Sigmoid colon (tissue), 7 donors: ENCODE measurements around the gene HGS. TPM values are rescaled to one million over a fixed set of nuclear protein-coding genes. Genes with fewer than 3 reads are reported as not detected.

ENCODE experiments used
- DNase-seq: peaks from one replicate; pipeline ENCODE4 v3.0.0-alpha.2; 2019
- H3K27ac ChIP-seq, 4 donors: fragments of 200-600 bp; sonication (generic); one replicate each; pipeline ENCODE4 v1.5.1; 2016 to 2019; ENCODE audit warnings: mild to moderate bottlenecking in 1 of 4
- H3K27me3 ChIP-seq, 3 donors: fragments of 200-600 bp; sonication (generic); one replicate each; pipeline ENCODE4 v1.5.1; 2019; ENCODE audit warnings: mild to moderate bottlenecking in 1 of 3
- H3K36me3 ChIP-seq, 4 donors: fragments of 200-600 bp; sonication (generic); one replicate each; pipeline ENCODE4 v1.5.1; 2016 to 2019
- H3K4me1 ChIP-seq, 4 donors: fragments of 200-600 bp; sonication (generic); one replicate each; pipeline ENCODE4 v1.5.1; 2017 to 2019
- H3K4me3 ChIP-seq, 4 donors: fragments of 200-600 bp; sonication (generic); one replicate each; pipeline ENCODE4 v1.5.1; 2017 to 2019; ENCODE audit warnings: mild to moderate bottlenecking in 2 of 4, moderate library complexity in 1 of 4
- H3K9me3 ChIP-seq, 4 donors: fragments of 200-600 bp in 3 of 4; sonication (generic) in 3 of 4; one replicate each; pipeline versions ENCODE4 v1.5.1 to v1.6.1; 2013 to 2019
- EP300 ChIP-seq, 4 donors: sonication (generic); formaldehyde crosslinking; IDR thresholded peaks; one replicate each; pipeline ENCODE4 v1.6.1; 2017; ENCODE audit warnings: antibody characterized with exemption in 4 of 4
- POLR2A ChIP-seq, 2 donors: fragments of 450-650 bp; IDR thresholded peaks; one replicate each; pipeline ENCODE4 v1.6.1; 2016; ENCODE audit warnings: antibody characterized with exemption in 2 of 2, mild to moderate bottlenecking in 2 of 2, moderate library complexity in 2 of 2
- POLR2AphosphoS5 ChIP-seq, 4 donors: sonication (generic); formaldehyde crosslinking; IDR thresholded peaks; one replicate each; pipeline ENCODE4 v1.6.1; 2017; ENCODE audit warnings: antibody characterized with exemption in 4 of 4
- WGBS, 2 donors: extraction: QIAGEN DNeasy Blood & Tissue Kit; methylation state at CpG; one replicate each; pipeline ENCODE4 v1.1.7; 2013; 5-methylcytosine and 5-hydroxymethylcytosine counted together
- intact Hi-C: fragments of 100-400 bp; cut with DNase I; formaldehyde crosslinking; loops from one replicate; pipeline ENCODE4 v1.15.1; 2023
- polyA plus RNA-seq, 3 donors: library from polyadenylated mRNA; stranded (reverse); fragments of 200-250 nt; gene quantifications; one replicate each; pipeline ENCODE4 v1.2.3, GENCODE V29; 2013
- total RNA-seq, 4 donors: library from RNA; depleted of rRNA; stranded (reverse); fragments of >200 nt; gene quantifications; one replicate each; pipeline ENCODE4 v1.1.0, GENCODE V29; 2016
- TF ChIP-seq, protein P1 (sequence below), 4 experiments: fragments of 450-650 bp in 3 of 4; fragments of 200-600 bp in 1 of 4; IDR thresholded peaks; one replicate each; pipeline ENCODE4 v1.5.1; 2016 to 2019; ENCODE audit warnings: antibody characterized with exemption in 4 of 4, mild to moderate bottlenecking in 3 of 4, moderate library complexity in 2 of 4
- donor health status: healthy with polysubstance abuse.
- donor health status: Bipolar disorder and iron deficiency.
- donor health status: healthy.

HGS gene
- total and polyA plus RNA-seq, 7 donors: 36.7 to 143 (median 52.9) TPM

DNA sequence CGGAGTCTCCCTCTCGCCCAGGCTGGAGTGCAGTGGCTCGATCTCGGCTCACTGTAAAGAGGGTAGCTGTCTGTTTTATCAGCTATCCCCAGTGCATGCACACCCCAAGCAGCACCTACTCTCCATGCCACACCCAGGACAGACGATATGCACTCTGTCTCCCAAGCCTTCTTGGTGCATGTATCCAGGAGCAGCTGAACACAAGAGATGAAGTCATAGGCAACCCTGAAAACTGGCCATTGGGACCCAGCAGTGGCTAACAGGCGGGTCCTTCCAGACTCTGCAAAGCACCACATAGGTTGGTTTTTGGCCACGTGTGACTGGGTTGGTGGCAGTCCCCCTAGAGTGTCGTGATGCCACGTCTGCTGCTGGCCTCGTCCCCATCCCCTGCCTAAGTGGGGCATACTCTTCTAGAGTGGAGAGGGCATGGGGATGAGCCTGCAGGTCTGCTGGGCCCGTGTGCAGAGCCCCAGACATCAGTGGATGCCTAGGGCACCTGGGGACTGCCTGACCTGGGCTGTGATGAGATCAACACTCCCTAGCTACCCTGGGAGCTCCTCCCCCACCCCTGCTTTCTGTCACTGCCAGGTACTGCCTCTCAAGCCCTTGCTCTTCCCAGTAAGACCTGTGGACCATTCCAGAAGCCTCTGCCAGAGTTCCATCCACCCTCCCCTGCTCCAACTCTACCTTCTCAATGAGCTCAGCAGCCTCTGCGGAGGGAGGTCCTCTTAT lies 36.8 kb upstream of the HGS start:
- Histone ChIP-seq H3K27me3 (peaks cover 29 to 53% (median 49%) of the 10 kb centered on the region in 3 donors), H3K4me3 (no peak overlapping the region), H3K27ac (no peak overlapping the region), H3K36me3 (no peaks in the 10 kb centered on the region), H3K9me3 (peaks cover 0 to 6% (median 4%) of the 10 kb centered on the region in 4 donors), H3K4me1 (no peaks in the 10 kb centered on the region)
- TF ChIP-seq, protein P1, sequence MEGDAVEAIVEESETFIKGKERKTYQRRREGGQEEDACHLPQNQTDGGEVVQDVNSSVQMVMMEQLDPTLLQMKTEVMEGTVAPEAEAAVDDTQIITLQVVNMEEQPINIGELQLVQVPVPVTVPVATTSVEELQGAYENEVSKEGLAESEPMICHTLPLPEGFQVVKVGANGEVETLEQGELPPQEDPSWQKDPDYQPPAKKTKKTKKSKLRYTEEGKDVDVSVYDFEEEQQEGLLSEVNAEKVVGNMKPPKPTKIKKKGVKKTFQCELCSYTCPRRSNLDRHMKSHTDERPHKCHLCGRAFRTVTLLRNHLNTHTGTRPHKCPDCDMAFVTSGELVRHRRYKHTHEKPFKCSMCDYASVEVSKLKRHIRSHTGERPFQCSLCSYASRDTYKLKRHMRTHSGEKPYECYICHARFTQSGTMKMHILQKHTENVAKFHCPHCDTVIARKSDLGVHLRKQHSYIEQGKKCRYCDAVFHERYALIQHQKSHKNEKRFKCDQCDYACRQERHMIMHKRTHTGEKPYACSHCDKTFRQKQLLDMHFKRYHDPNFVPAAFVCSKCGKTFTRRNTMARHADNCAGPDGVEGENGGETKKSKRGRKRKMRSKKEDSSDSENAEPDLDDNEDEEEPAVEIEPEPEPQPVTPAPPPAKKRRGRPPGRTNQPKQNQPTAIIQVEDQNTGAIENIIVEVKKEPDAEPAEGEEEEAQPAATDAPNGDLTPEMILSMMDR (IDR thresholded peaks at IDR 0.05): no peak
- TF ChIP-seq POLR2A (IDR thresholded peaks at IDR 0.05) (no peak), EP300 (IDR thresholded peaks at IDR 0.05) (no peak)
- intact Hi-C loops: no loop called here
- 68 to 74% methylated on average over 12 of the region's 12 CpGs for WGBS, 2 donors
- no peak for DNase-seq

DNA sequence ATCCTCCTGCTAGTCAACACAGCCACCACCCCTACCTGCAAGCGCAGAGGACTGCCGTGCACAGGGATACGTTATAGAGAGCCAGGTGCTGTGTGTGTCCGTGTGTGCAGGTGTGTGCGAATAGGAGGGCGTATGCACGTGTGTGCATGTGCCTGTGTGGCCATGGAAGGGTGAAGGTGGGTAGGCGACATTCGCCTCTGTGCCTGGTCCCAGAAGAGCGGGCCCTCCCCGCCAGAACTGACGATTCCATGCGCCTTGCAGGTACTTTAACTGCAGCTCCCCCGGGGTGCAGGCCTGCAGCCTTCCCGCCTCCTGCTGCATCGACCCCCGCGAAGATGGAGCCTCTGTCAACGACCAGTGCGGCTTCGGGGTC lies 36.2 kb upstream of the HGS start:
- Histone ChIP-seq H3K27me3 (peaks cover 29 to 53% (median 49%) of the 10 kb centered on the region in 3 donors), H3K36me3 (no peaks in the 10 kb centered on the region), H3K4me1 (no peaks in the 10 kb centered on the region), H3K4me3 (no peak overlapping the region), H3K9me3 (peaks cover 0 to 6% (median 4%) of the 10 kb centered on the region in 4 donors), H3K27ac (no peak overlapping the region)
- 38 to 43% methylated on average over 21 of the region's 21 CpGs for WGBS, 2 donors
- no peak for DNase-seq
- TF ChIP-seq, protein P1 (IDR thresholded peaks at IDR 0.05): no peak
- TF ChIP-seq EP300 (IDR thresholded peaks at IDR 0.05) (no peak), POLR2AphosphoS5 (IDR thresholded peaks at IDR 0.05) (no peak), POLR2A (IDR thresholded peaks at IDR 0.05) (no peak)
- intact Hi-C loops: no loop called here

DNA sequence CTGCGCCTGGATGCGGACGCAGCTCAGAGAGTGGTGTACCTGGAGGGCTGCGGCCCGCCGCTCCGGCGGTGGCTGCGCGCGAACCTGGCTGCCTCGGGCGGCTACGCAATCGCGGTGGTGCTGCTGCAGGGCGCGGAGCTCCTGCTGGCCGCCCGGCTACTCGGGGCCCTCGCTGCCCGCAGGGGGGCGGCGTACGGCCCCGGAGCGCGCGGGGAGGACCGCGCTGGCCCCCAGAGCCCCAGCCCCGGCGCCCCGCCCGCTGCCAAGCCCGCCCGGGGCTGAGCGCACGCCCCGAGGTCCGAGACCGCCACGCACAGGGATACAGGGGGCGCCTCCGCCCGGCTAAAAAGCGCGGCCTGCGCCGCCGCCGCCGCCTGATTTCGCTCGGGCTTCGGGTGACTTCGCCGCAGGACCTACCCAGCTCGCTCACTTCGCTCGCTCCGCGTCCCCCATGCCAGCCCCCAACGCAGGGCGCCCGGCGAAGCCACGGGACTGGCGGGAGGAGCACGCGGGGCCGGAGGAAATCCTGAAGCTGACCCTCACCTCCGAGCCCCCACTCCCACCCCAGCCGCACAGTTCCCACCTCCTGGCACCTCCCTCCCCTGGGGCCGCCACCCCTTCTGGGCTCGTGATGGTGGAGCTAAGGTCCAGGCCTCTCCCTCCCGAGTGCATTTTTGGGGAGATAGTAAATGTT lies 35.7 kb upstream of the HGS start:
- 18 to 41% methylated on average over 78 of the region's 78 CpGs for WGBS, 2 donors
- Histone ChIP-seq H3K4me1 (no peaks in the 10 kb centered on the region), H3K9me3 (peaks cover 0 to 6% (median 4%) of the 10 kb centered on the region in 4 donors), H3K4me3 (no peak overlapping the region), H3K27me3 (peaks cover 32 to 58% (median 50%) of the 10 kb centered on the region in 3 donors), H3K27ac (no peak overlapping the region), H3K36me3 (no peaks in the 10 kb centered on the region)
- no peak for DNase-seq
- intact Hi-C loops: no loop called here
- TF ChIP-seq POLR2AphosphoS5 (IDR thresholded peaks at IDR 0.05) (no peak), POLR2A (IDR thresholded peaks at IDR 0.05) (no peak), EP300 (IDR thresholded peaks at IDR 0.05) (no peak)

DNA sequence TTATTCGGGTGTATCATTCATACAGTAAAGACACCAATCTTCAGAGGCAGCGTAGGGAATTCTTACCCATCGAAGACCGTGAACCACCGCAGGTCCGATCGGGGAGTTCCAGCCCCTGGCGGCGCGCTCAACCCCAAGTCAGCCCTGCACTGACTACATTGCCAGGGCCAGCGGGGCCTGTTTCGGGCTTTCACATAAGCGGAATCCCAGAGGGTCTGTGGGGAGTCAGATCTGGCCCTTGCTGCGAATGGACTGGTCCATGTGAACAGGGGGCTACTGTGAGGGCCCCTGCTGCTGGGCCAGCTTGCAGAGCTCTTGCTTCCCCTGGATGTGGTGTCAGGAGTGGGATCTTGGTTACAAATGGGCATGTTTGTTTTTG lies 35.1 kb upstream of the HGS start:
- TF ChIP-seq POLR2A (IDR thresholded peaks at IDR 0.05): no peak
- TF ChIP-seq, protein P1 (IDR thresholded peaks at IDR 0.05): no peak
- TF ChIP-seq EP300 (IDR thresholded peaks at IDR 0.05): no peak
- TF ChIP-seq POLR2AphosphoS5 (IDR thresholded peaks at IDR 0.05): no peak
- peaks cover 34 to 63% (median 52%) of the 10 kb centered on the region in 3 donors for H3K27me3 ChIP-seq
- H3K4me3 ChIP-seq: no peak overlapping the region
- WGBS, 2 donors: 68 to 78% methylated on average over 14 of the region's 14 CpGs
- H3K27ac ChIP-seq: no peak overlapping the region
- intact Hi-C loops: no loop called here
- no peak for DNase-seq
- no peaks in the 10 kb centered on the region for H3K36me3 ChIP-seq
- peaks cover 0 to 6% (median 4%) of the 10 kb centered on the region in 4 donors for H3K9me3 ChIP-seq
- H3K4me1 ChIP-seq: no peaks in the 10 kb centered on the region

DNA sequence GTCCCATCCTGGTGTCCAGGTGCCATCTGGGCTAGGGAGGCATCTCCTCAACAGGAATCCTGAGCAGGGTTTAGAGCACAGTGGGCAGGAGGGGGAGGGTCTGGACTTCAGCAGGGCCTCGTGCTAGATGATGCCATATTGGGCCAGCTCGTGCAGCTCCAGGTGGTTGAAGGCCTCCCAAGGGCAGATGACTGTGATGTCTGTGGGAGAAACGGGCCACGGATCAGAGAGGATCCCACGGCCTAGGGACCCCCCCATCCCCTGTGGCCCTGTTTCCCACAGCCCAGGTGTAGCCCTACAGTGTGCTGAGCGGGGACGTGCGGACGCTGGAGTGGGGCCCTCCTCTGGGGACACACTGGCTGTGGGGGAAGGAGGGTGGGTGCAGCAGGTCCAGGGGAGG lies 32.9 kb upstream of the HGS start:
- Histone ChIP-seq H3K4me3 (no peak overlapping the region), H3K9me3 (peaks cover 0 to 6% (median 4%) of the 10 kb centered on the region in 4 donors), H3K27ac (no peak overlapping the region), H3K4me1 (no peaks in the 10 kb centered on the region), H3K36me3 (no peaks in the 10 kb centered on the region), H3K27me3 (peaks cover 34 to 82% (median 52%) of the 10 kb centered on the region in 3 donors)
- TF ChIP-seq, protein P1 (IDR thresholded peaks at IDR 0.05): no peak
- TF ChIP-seq POLR2AphosphoS5 (IDR thresholded peaks at IDR 0.05) (no peak), POLR2A (IDR thresholded peaks at IDR 0.05) (no peak), EP300 (IDR thresholded peaks at IDR 0.05) (no peak)
- intact Hi-C loops: no loop called here
- WGBS, 2 donors: 74 to 84% methylated on average over 9 of the region's 9 CpGs
- DNase-seq: no peak
